Measurements from ENCODE around the gene SFTPB.

The SFTPB gene

DNA sequence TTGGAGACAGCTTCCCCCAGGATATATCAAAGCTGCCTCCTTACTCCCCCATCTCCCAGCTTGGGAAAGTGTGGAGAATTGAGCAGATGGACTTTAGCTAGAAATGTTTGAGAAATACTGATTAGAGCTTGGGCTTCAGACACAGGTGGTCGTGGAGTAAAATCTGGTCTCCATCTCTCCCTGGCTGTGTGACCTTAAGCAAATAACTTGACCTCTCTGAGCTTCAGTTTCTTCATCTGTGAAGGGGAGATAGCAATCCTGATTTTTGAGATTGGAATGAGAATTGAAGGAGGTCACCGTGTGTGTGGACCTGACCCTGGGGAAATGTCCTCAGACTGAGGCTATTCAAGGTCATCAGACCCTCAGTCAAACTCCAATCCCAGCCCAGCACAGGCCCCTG is 29.7 kb upstream of the SFTPB start:
- H3K4me3 ChIP-seq (ENCODE audit: low read depth, low read length) = no peak overlapping the region
- TF ChIP-seq, protein P1, sequence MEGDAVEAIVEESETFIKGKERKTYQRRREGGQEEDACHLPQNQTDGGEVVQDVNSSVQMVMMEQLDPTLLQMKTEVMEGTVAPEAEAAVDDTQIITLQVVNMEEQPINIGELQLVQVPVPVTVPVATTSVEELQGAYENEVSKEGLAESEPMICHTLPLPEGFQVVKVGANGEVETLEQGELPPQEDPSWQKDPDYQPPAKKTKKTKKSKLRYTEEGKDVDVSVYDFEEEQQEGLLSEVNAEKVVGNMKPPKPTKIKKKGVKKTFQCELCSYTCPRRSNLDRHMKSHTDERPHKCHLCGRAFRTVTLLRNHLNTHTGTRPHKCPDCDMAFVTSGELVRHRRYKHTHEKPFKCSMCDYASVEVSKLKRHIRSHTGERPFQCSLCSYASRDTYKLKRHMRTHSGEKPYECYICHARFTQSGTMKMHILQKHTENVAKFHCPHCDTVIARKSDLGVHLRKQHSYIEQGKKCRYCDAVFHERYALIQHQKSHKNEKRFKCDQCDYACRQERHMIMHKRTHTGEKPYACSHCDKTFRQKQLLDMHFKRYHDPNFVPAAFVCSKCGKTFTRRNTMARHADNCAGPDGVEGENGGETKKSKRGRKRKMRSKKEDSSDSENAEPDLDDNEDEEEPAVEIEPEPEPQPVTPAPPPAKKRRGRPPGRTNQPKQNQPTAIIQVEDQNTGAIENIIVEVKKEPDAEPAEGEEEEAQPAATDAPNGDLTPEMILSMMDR (IDR thresholded peaks at IDR 0.05; ENCODE audit: low read depth, low read length) = no peak
- in situ Hi-C loops (cut with HindIII; ENCODE audit: low sequenced_read_pairs) = no loop called here
- DNase-seq (ENCODE audit: low read depth, low spot score) = no peak

GRCh38 chr2:85697096-85697495 is 29.1 kb upstream of the SFTPB start:
- in situ Hi-C loops (cut with HindIII; ENCODE audit: low sequenced_read_pairs) = no loop called here
- H3K4me3 ChIP-seq (ENCODE audit: low read depth, low read length) = no peak overlapping the region
- TF ChIP-seq, protein P1 (IDR thresholded peaks at IDR 0.05; ENCODE audit: low read depth, low read length) = no peak
- no peak for DNase-seq (ENCODE audit: low read depth, low spot score)

DNA sequence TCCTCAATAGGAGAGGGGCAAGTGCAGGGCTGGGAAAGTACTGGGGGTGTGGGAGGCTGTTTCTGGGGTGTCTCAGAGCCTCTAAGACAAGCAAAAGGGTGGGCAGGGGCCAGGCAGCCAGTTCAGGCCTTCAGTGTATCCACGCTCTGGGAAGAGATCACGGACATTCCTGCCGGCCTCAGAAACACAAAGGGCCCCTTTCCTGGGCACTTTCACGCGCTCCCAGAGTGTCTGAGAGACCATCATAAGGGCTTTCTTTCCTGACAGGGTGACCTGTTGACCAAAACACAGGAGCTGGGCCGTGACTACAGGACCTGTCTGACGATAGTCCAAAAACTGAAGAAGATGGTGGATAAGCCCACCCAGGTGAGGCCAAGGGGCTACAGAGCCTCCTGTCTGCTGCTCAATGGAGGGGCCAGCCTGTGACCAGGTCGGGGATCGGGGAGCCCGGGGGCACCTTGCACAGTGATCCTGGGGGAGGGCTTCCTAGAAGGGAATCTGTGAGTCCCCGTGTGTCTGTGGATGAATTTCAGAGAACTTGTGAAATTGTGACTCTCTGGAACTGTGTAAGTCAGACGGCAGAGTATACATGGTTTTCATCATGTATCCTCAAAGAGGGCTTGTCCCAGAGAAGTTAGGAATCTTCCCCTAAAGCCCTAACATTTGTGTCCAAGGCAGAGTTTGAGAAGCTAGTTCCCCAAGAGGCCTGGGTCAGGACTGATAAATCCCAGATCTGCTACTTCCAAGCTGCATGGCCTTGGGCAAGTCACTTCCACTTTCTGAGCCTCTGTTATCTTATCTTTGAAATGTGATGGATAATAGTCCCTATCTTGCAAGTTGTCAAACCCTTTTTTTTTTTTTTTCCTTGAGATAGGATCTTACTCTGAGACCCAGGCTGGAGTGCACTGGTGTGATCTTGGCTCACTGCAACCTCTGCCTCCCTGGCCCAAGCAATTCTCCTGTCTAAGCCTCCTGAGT is 28.0 kb upstream of the SFTPB start:
- TF ChIP-seq, protein P1 (IDR thresholded peaks at IDR 0.05; ENCODE audit: low read depth, low read length) = no peak
- no peak for DNase-seq (ENCODE audit: low read depth, low spot score)
- H3K4me3 ChIP-seq (ENCODE audit: low read depth, low read length) = no peak overlapping the region
- in situ Hi-C loops (cut with HindIII; ENCODE audit: low sequenced_read_pairs) = no loop called here

GRCh38 chr2:85695121-85695520 is 27.1 kb upstream of the SFTPB start:
- in situ Hi-C loops (cut with HindIII; ENCODE audit: low sequenced_read_pairs) = no loop called here
- TF ChIP-seq, protein P1 (IDR thresholded peaks at IDR 0.05; ENCODE audit: low read depth, low read length) = no peak
- no peak for DNase-seq (ENCODE audit: low read depth, low spot score)
- no peak overlapping the region for H3K4me3 ChIP-seq (ENCODE audit: low read depth, low read length)

- no peak within 1 kb of the TSS for H3K4me3 ChIP-seq (ENCODE audit: low read depth, low read length)
- TF ChIP-seq, protein P1 (IDR thresholded peaks at IDR 0.05; ENCODE audit: low read depth, low read length) = no peak
- in situ Hi-C loops (cut with HindIII; ENCODE audit: low sequenced_read_pairs) = no loop called here
- DNase-seq (ENCODE audit: low read depth, low spot score) = no peak
Measured at GRCh38 chr2:85694052-85695025, 26.3 kb upstream of the SFTPB start, which contains the start of gene GNLY. Gene GNLY, plus strand, starts transcription at chr2:85694358. Its CDS starts 61 bp downstream, at chr2:85694419.

DNA sequence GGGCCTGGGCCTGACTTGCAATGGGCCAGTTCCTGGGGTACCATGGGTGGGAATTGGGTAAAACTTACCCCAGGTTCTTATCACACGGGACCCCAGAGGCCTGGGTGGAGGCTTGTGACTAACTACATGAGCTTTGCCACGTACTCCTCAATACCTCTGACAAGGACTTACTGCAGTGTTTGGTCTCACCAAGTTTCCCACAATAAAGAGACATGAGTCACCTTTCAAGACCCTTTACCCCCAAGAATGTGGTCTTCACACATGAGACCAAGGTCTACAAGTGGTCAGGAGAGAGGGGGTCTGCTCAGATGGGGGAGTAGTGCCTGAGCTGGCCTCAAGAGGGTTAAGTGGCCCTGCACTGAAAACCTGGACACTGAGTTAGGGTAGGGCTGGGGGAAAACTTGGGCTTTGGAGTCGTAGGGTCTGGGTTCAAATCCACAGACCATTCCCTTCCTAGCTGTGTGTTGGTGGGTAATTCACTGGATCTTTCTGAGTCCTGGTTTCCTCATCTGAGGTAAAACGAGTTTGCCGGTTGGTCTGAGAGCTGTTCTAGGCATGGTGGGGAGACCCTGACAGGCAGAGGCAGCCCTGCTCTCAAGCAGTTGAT is 24.1 kb upstream of the SFTPB start:
- no peak overlapping the region for H3K4me3 ChIP-seq (ENCODE audit: low read depth, low read length)
- DNase-seq (ENCODE audit: low read depth, low spot score) = no peak
- in situ Hi-C loops (cut with HindIII; ENCODE audit: low sequenced_read_pairs) = no loop called here
- TF ChIP-seq, protein P1 (IDR thresholded peaks at IDR 0.05; ENCODE audit: low read depth, low read length) = no peak
